ENCODE data around the gene IFNG.
"Not testable (repeated sequence)": the region's sequence is repeated elsewhere in the genome, so short reads cannot be mapped to it uniquely, and the experiment has no call there.

IFNG gene

GRCh38 chr12:68159681-68160304 lies at the start of gene IFNG:
TSS of gene IFNG (minus strand) at chr12:68159740. CDS start at chr12:68159615, 125 bp downstream.
- H3K4me3 ChIP-seq (ENCODE audit: low read depth, low read length) = no peak within 1 kb of the TSS
- no peak for DNase-seq (ENCODE audit: low read depth)

- not testable (repeated sequence) for DNase-seq (ENCODE audit: low read depth)
Measured at GRCh38 chr12:68209048-68209728, 49.6 kb upstream of the IFNG start.

DNA sequence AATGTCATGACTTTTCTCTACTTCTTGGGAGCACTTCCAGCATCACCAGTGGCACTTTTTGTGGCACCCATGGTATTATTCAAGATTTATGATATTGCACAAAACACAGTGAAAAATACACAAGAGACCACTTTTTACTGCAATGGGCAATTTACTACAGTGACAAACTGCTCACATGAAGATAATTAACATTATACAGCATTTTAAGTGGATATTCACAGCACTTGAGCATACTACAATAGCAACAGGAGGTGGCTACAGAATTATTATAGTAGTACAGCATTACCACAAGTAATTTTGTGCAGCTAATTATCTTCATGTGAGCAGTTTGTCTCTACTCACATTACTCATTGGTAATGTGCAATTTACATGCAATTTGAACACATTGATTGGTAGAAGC lies 47.7 kb upstream of the IFNG start:
- DNase-seq (ENCODE audit: low read depth) = no peak
- no peak overlapping the region for H3K4me3 ChIP-seq (ENCODE audit: low read depth, low read length)

More at GRCh38 chr12:68209048-68209728, 49.6 kb upstream of the IFNG start:
- H3K4me3 ChIP-seq (ENCODE audit: low read depth, low read length) = not testable (repeated sequence)

GRCh38 chr12:68206446-68206845 lies 46.9 kb upstream of the IFNG start:
- no peak overlapping the region for H3K4me3 ChIP-seq (ENCODE audit: low read depth, low read length)
- DNase-seq (ENCODE audit: low read depth) = no peak

- H3K4me3 ChIP-seq (ENCODE audit: low read depth, low read length) = no peak overlapping the region
- no peak for DNase-seq (ENCODE audit: low read depth)
Measured at GRCh38 chr12:68203460-68203875, 43.9 kb upstream of the IFNG start.

DNA sequence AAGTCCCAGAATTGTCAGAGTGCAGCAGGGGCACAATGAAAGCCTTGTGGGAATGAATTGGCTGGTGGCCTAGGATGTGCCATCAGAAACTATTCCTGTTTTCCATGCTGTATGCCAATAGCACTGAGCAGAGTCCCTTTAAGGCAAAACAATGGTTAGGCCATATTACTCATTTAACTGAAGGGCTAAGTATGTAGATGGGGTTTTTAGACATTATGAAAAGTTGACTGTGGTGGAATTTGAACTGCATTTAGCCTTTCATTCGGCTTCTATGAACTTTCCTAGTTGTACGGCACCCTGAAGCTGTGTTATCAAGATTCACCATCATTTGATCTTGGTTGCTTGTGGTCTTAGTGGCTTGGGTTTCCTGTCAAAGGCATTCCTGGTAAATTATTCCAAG lies 41.3 kb upstream of the IFNG start:
- no peak overlapping the region for H3K4me3 ChIP-seq (ENCODE audit: low read depth, low read length)
- DNase-seq (ENCODE audit: low read depth) = no peak

DNA sequence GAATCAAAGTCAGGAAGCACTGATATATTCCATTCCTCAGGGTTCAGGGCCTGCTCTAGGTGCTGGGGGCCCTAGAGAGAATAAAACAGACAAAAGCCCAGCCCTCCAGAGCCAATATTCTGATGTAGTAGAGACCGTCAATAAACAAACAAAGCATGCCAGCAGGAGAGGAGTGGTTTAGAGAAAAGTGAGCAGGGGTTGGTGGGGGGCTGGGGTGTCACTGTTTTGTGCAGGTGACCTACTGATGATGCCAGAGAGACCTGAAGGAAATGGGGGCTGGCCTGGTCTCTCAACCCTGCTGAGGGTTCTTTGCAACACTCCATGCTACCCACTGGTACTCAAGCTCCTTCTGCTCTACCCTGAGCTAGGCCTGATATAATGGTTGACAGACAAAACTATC lies 39.6 kb upstream of the IFNG start:
- DNase-seq (ENCODE audit: low read depth) = no peak

DNA sequence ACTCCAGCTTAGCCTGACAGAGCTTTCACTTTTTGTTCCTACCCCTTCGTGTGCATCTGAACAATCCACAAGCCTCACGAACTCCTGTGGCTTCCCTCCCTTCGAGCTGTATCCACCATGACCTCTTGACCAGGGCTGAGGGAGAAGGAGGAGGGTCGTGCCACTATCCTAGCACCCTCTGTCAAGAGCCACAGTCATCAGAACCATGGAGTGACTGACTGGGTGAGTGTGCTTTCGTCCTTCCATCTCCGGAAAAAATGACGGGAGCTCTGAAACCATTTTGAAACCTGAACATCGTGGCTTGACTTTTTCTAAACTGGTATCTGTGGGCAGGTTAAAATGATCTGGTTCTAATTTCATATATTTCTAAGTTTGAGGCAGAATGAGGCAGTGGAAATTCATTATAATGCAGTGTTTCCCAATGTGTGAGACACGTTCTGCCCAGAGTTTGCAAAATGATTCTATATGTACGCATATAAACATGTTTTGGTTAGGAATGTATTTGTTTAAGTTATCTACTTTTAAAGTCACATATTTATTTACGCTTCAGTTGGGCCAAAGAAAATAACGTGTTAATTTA lies 39.1 kb upstream of the IFNG start:
- no peak for DNase-seq (ENCODE audit: low read depth)
- no peak overlapping the region for H3K4me3 ChIP-seq (ENCODE audit: low read depth, low read length)

More for the DNA sequence above, 39.6 kb upstream of the IFNG start:
- no peak overlapping the region for H3K4me3 ChIP-seq (ENCODE audit: low read depth, low read length)

- no peak for DNase-seq (ENCODE audit: low read depth)
- H3K4me3 ChIP-seq (ENCODE audit: low read depth, low read length) = no peak overlapping the region
Measured at GRCh38 chr12:68190301-68190700, 30.8 kb upstream of the IFNG start.

GRCh38 chr12:68189821-68190242 lies 30.3 kb upstream of the IFNG start:
- DNase-seq (ENCODE audit: low read depth) = peak; percentile 30
- H3K4me3 ChIP-seq (ENCODE audit: low read depth, low read length) = no peak overlapping the region

GRCh38 chr12:68185598-68185997 lies 26.1 kb upstream of the IFNG start:
- no peak for DNase-seq (ENCODE audit: low read depth)
- H3K4me3 ChIP-seq (ENCODE audit: low read depth, low read length) = no peak overlapping the region

DNA sequence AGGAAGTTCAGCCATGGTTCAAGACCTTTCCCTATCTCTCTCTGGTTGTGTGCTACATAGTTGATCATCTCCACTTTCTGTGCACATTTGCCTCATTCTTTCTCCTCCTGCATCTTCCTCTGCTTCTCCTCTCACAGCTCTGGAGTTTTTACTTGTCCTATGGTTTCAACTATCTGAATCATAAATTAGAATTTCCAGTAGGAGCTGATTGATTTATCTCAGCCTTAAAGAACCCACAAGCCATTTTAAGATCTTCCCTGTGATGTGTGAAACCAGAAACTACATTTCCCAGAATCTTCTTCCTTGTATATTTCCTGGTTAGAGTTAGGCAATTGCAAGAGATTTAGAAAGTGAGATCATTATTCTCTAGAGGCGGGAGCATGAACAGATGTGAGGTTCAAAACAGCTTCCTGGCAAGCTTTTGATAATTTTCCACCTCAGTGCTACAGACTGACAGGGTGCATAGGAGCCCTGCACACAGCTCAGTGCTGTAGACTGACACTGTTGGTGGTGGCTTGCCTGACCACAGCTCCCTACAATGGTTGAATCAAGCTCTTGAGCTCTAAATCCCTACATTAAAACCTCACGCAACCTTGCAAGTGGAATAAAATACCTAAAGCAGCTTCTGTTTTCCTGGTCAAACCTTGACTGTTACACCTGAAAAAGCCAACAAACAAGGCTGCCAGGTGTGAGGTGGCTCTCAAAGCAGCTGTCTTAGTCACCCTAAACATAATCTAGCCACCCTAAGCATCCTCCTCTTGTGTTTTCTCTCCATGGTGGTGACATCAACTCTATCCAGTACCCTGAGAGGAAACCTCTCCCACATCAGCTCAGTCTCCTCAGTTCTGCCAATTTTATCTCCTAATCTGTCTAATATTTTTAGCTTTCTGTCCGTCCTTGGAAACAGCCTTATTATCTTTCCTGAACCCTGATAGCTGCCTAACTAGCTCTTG lies 21.5 kb upstream of the IFNG start:
- no peak overlapping the region for H3K4me3 ChIP-seq (ENCODE audit: low read depth, low read length)
- DNase-seq (ENCODE audit: low read depth) = no peak

- no peak overlapping the region for H3K4me3 ChIP-seq (ENCODE audit: low read depth, low read length)
Measured at GRCh38 chr12:68178774-68179439, 19.4 kb upstream of the IFNG start.

GRCh38 chr12:68178184-68178583 lies 18.6 kb upstream of the IFNG start:
- H3K4me3 ChIP-seq (ENCODE audit: low read depth, low read length) = no peak overlapping the region
- no peak for DNase-seq (ENCODE audit: low read depth)

More at GRCh38 chr12:68178774-68179439, 19.4 kb upstream of the IFNG start:
- DNase-seq (ENCODE audit: low read depth) = no peak

- no peak for DNase-seq (ENCODE audit: low read depth)
- H3K4me3 ChIP-seq (ENCODE audit: low read depth, low read length) = no peak overlapping the region
Measured at GRCh38 chr12:68177562-68177961, 18.0 kb upstream of the IFNG start.

- DNase-seq (ENCODE audit: low read depth) = no peak
- no peak overlapping the region for H3K4me3 ChIP-seq (ENCODE audit: low read depth, low read length)
Measured at GRCh38 chr12:68176257-68176656, 16.7 kb upstream of the IFNG start.

DNA sequence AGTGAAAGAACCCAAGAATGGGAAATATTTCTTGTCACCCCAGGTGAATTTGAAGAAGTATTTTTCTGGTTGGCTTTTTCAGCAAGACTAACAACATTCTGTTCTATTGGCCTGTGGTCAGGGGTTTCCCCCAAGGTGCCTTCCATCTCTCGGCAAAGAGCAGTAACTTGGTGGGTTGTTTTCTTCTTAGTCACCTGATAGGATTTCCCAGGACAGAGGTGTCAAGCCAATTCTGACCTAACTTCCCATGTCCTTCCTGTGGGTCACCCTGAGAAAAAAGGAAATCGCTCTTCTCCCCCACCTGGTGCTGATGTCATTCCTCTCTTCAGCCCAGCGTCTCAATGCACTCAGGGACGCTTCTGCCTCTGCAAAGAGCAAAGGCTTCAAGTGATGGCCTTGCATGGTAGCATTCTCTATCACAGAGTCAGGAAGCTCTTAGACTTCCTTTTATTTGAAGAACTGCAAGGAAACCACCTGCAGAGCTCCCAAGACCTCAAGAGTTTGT lies 16.1 kb upstream of the IFNG start:
- no peak for DNase-seq (ENCODE audit: low read depth)

DNA sequence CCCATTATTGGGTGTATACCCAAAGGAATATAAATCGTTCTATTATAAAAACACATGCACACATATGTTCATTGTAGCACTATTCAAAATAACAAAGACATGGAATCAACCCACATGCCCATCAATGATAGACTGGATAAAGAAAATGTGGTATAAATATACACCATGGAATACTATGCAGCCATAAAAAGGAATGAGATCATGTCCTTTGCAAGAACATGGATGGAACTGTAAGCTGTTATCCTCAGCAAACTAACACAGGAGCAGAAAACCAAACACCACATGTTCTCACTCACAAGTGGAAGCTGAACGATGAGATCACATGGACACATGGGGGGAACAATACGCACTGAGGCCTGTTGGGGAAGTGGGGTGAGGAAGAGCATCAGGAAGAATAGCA lies 15.2 kb upstream of the IFNG start:
- not testable (repeated sequence) for DNase-seq (ENCODE audit: low read depth); H3K4me3 ChIP-seq (ENCODE audit: low read depth, low read length)

More for the DNA sequence above, 16.1 kb upstream of the IFNG start:
- no peak overlapping the region for H3K4me3 ChIP-seq (ENCODE audit: low read depth, low read length)

DNA sequence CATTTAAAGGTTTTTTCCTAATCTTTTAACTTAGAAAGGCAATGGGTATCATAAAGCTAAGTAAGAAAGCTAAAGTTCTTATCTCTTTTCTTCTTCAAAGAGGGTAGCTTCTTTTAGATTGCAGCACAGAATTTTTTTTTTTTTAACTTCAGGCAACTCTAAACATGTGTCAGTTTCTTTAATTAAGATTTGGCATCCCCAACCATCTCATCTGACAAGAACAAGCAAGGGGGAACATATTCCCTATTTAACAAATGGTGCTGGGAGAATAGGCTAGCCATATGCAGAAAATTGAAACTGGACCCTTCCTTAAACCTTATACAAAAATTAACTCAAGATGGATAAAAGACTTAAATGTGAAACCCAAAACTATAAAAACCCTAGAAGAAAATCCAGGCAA lies 14.3 kb upstream of the IFNG start:
- DNase-seq (ENCODE audit: low read depth) = no peak
- no peak overlapping the region for H3K4me3 ChIP-seq (ENCODE audit: low read depth, low read length)
